ENCODE data around the gene KCNJ4.

GRCh38 chr22:38435965-38436364 is 19.0 kb downstream of the KCNJ4 start:
- no peak for TF ChIP-seq CBX3 (IDR thresholded peaks at IDR 0.05; ENCODE audit: borderline replicate concordance, low read depth)
- TF ChIP-seq POLR2A (IDR thresholded peaks at IDR 0.05; ENCODE audit: low read depth, low read length) = no peak
- no peak for TF ChIP-seq EZH2 (IDR thresholded peaks at IDR 0.05; ENCODE audit: borderline replicate concordance, control insufficient read depth, low read depth, low read length)
